Memory B cell (primary cell): ENCODE results near the gene CAMSAP2.
A peak's percentile ranks its signal among the peaks of the same experiment; 100 is the strongest.

Experiments used
- ATAC-seq: fragments of 150-1000 bp; cut with Tn5 transposase; 2 replicates; pipeline ENCODE4 v1.10.0; 2021; ENCODE audit warnings: low read depth, mild to moderate bottlenecking, moderate library complexity
- DNase-seq, 2 donors: peaks; one replicate each; pipeline ENCODE4 v3.0.0; 2022; ENCODE audit warnings: low spot score in 2 of 2
- H3K27ac Mint-ChIP-seq: one replicate; pipeline ENCODE4 v1.8.0; 2022; ENCODE audit warnings: mild to moderate bottlenecking, moderate library complexity, mixed read lengths
- H3K27me3 Mint-ChIP-seq: one replicate; pipeline ENCODE4 v1.8.0; 2022; ENCODE audit warnings: mixed read lengths
- H3K36me3 Mint-ChIP-seq: one replicate; pipeline ENCODE4 v1.8.0; 2022; ENCODE audit warnings: mild to moderate bottlenecking, mixed read lengths
- H3K4me1 Mint-ChIP-seq: one replicate; pipeline ENCODE4 v1.8.0; 2022; ENCODE audit warnings: mixed read lengths
- H3K4me3 Mint-ChIP-seq: one replicate; pipeline ENCODE4 v1.8.0; 2022; ENCODE audit warnings: mild to moderate bottlenecking, moderate library complexity, mixed read lengths
- H3K9me3 Mint-ChIP-seq: one replicate; pipeline ENCODE4 v1.8.0; 2022; ENCODE audit warnings: mixed read lengths

CAMSAP2 gene

DNA sequence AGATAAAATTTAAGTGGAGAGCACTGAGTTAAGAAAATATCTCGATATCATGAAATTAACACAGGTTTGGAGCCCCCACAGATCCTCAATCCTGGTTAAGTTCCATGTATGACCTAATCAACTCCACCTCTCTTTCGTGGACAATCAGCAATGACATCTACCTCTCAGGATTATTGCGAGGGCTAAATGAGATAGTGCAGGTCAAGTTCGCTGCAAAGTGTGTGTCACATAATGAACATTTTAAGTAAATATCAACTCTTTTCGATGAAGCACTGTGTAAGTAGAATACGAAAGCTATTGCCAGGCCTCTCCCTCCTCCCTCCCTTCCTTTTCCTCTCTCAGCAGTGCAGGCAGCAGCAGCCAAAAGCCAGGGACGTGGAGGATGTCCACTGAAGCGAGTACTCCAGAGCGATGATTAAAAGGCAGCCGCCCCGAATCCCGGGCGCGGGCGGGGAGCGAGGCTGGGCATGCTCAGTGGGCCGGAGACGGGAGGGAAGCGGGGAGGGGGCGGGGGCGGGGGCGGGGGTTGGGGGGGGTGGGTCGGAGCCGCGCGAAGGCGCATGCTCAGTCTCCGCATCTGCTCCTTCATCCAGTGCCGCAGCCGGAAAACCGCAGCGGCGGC lies at the start of gene CAMSAP2:
Gene CAMSAP2, plus strand, starts transcription at position 567 of the 622 bp plus-strand sequence. CDS start 935 bp downstream, outside the sequence.
- DNase-seq, result peak; percentile 11 to 24
- peaks cover 2% of the 10 kb centered on the region for H3K27me3 Mint-ChIP-seq
- H3K4me3 Mint-ChIP-seq, result peak within 1 kb of the TSS; percentile 98
- H3K36me3 Mint-ChIP-seq, result peaks cover 2% of the 10 kb centered on the region
- peak; percentile 17 for ATAC-seq
- no peaks in the 10 kb centered on the region for H3K9me3 Mint-ChIP-seq
- peaks cover 17% of the 10 kb centered on the region for H3K4me1 Mint-ChIP-seq
- H3K27ac Mint-ChIP-seq, result peak within 1 kb of the TSS; percentile 86

DNA sequence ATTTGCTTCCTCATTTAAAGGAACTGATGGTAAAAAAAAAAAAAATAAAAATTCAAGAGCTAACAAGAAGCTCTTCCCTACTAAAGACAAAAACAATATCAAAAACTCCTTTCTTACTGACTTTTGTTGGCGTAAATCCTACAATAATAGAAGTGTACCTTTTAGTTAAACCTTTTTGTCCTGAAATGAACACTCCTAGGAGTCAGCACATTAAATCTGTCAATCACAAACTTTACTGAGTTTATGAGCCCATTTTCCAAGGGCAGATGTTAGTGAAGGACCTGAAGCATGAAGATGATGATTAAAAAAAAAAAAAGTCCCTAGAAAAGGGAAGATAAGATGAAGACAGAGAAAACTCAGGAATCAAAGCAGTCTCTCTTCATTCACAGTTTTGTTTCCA lies 46.4 kb upstream of the CAMSAP2 start:
- DNase-seq, result no peak
- ATAC-seq, result no peak
- no peaks in the 10 kb centered on the region for H3K9me3 Mint-ChIP-seq
- H3K4me3 Mint-ChIP-seq, result no peak overlapping the region
- no peaks in the 10 kb centered on the region for H3K4me1 Mint-ChIP-seq
- H3K27ac Mint-ChIP-seq, result no peak overlapping the region
- H3K36me3 Mint-ChIP-seq, result no peaks in the 10 kb centered on the region
- H3K27me3 Mint-ChIP-seq, result no peaks in the 10 kb centered on the region

DNA sequence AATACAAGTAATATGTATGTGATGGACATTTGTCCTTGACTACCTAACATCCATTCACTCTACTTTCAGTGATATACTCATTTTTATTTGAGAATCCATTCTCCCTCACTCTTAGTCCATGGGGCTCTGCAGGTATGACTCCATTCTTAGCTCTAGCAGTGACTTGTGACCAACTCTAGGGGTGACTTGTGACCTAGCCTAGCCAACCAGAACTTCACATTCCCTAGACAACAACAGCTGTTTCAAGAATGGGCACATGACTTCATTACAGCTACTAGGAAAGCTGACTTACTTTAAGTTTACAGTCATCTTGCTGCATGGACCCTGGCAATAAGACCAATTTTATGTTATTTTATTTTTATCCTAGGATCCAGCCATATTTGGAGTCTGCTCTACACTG lies 45.4 kb upstream of the CAMSAP2 start:
- no peak for DNase-seq
- peak; percentile 49 for ATAC-seq
- no peaks in the 10 kb centered on the region for H3K36me3 Mint-ChIP-seq
- no peak overlapping the region for H3K27ac Mint-ChIP-seq
- no peak overlapping the region for H3K4me3 Mint-ChIP-seq
- H3K4me1 Mint-ChIP-seq, result no peaks in the 10 kb centered on the region
- no peaks in the 10 kb centered on the region for H3K9me3 Mint-ChIP-seq
- no peaks in the 10 kb centered on the region for H3K27me3 Mint-ChIP-seq

GRCh38 chr1:200694738-200695137 lies 44.0 kb upstream of the CAMSAP2 start:
- Mint-ChIP-seq H3K27ac (no peak overlapping the region), H3K27me3 (no peaks in the 10 kb centered on the region), H3K4me3 (no peak overlapping the region), H3K4me1 (no peaks in the 10 kb centered on the region), H3K36me3 (no peaks in the 10 kb centered on the region), H3K9me3 (no peaks in the 10 kb centered on the region)
- DNase-seq (no peak), ATAC-seq (no peak)

- DNase-seq (no peak), ATAC-seq (no peak)
- H3K4me3 Mint-ChIP-seq, result no peak overlapping the region
- H3K27me3 Mint-ChIP-seq, result peaks cover 3% of the 10 kb centered on the region
- H3K4me1 Mint-ChIP-seq, result no peaks in the 10 kb centered on the region
- H3K9me3 Mint-ChIP-seq, result no peaks in the 10 kb centered on the region
- no peak overlapping the region for H3K27ac Mint-ChIP-seq
- H3K36me3 Mint-ChIP-seq, result no peaks in the 10 kb centered on the region
Measured at GRCh38 chr1:200699871-200700270, 38.8 kb upstream of the CAMSAP2 start.

DNA sequence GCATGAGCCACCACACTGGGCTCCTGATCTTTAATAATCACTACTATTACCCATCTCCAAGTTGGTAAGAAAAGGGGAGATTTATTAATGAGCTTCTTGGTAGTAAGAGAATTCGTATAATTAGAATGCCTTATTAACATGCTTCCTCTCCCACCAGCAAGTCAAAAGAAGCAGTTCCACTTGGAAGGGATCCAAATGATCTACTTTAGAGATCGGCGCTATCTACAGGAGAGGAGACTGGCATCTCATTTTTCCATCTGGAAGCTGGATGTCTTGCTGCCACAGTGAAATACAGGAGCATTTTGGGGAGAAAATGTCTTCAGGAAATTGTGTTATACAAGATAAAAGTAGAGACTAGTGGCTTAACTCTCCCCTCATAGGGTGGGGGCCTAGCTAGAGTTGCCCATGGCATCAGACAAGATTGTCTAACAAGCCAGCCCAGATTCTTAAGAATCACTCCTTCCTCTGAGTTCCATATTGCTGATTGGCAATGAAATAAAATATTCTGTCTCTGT lies 33.6 kb upstream of the CAMSAP2 start:
- Mint-ChIP-seq H3K4me3 (no peak overlapping the region), H3K27me3 (peaks cover 3% of the 10 kb centered on the region), H3K4me1 (no peaks in the 10 kb centered on the region), H3K9me3 (no peaks in the 10 kb centered on the region), H3K27ac (no peak overlapping the region), H3K36me3 (no peaks in the 10 kb centered on the region)
- no peak for ATAC-seq
- DNase-seq, result no peak

- Mint-ChIP-seq H3K27me3 (peaks cover 3% of the 10 kb centered on the region), H3K36me3 (no peaks in the 10 kb centered on the region), H3K4me3 (no peak overlapping the region), H3K9me3 (no peaks in the 10 kb centered on the region), H3K27ac (no peak overlapping the region), H3K4me1 (no peaks in the 10 kb centered on the region)
- ATAC-seq, result no peak
- no peak for DNase-seq
Measured at GRCh38 chr1:200706111-200706814, 32.4 kb upstream of the CAMSAP2 start.

GRCh38 chr1:200707116-200707515 lies 31.6 kb upstream of the CAMSAP2 start:
- Mint-ChIP-seq H3K27ac (no peak overlapping the region), H3K27me3 (peaks cover 1% of the 10 kb centered on the region), H3K36me3 (no peaks in the 10 kb centered on the region), H3K4me3 (no peak overlapping the region), H3K9me3 (no peaks in the 10 kb centered on the region), H3K4me1 (no peaks in the 10 kb centered on the region)
- ATAC-seq, result no peak
- no peak for DNase-seq

DNA sequence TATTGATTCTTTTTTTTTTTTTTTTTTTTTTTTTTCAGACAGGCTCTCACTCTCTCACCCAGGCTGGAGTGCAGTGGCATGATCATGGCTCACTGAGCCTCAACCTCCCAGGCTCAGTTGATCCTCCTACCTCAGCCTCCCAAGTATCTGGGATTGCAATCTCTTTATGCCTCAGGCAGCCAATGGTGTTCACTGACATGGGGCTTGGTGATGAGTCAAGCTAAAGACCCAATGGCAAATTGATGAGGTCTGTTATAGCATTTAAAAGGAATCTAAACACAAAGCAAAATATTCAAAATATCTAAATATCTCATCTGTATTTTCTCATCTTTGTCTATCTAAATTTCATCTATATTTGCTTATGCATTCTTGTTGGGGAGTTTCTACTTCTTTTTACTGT lies 30.5 kb upstream of the CAMSAP2 start:
- no peak overlapping the region for H3K4me3 Mint-ChIP-seq
- H3K36me3 Mint-ChIP-seq, result no peaks in the 10 kb centered on the region
- no peaks in the 10 kb centered on the region for H3K9me3 Mint-ChIP-seq
- no peaks in the 10 kb centered on the region for H3K27me3 Mint-ChIP-seq
- ATAC-seq (no peak), DNase-seq (no peak)
- H3K27ac Mint-ChIP-seq, result no peak overlapping the region
- no peaks in the 10 kb centered on the region for H3K4me1 Mint-ChIP-seq

GRCh38 chr1:200708769-200709168 lies 29.9 kb upstream of the CAMSAP2 start:
- ATAC-seq (no peak), DNase-seq (no peak)
- Mint-ChIP-seq H3K27ac (no peak overlapping the region), H3K27me3 (no peaks in the 10 kb centered on the region), H3K4me3 (no peak overlapping the region), H3K36me3 (no peaks in the 10 kb centered on the region), H3K4me1 (no peaks in the 10 kb centered on the region), H3K9me3 (no peaks in the 10 kb centered on the region)

- Mint-ChIP-seq H3K4me1 (no peaks in the 10 kb centered on the region), H3K27me3 (no peaks in the 10 kb centered on the region), H3K36me3 (no peaks in the 10 kb centered on the region), H3K4me3 (no peak overlapping the region), H3K27ac (no peak overlapping the region), H3K9me3 (no peaks in the 10 kb centered on the region)
- DNase-seq (no peak), ATAC-seq (no peak)
Measured at GRCh38 chr1:200710166-200710565, 28.5 kb upstream of the CAMSAP2 start.

- Mint-ChIP-seq H3K9me3 (peaks cover 1% of the 10 kb centered on the region), H3K27me3 (peaks cover 7% of the 10 kb centered on the region), H3K36me3 (no peaks in the 10 kb centered on the region), H3K4me3 (no peak overlapping the region), H3K27ac (no peak overlapping the region), H3K4me1 (no peaks in the 10 kb centered on the region)
- ATAC-seq (no peak), DNase-seq (no peak)
Measured at GRCh38 chr1:200714504-200715187, 24.0 kb upstream of the CAMSAP2 start.

GRCh38 chr1:200720199-200720598 lies 18.5 kb upstream of the CAMSAP2 start:
- H3K27me3 Mint-ChIP-seq, result peaks cover 9% of the 10 kb centered on the region
- peaks cover 1% of the 10 kb centered on the region for H3K9me3 Mint-ChIP-seq
- DNase-seq (no peak), ATAC-seq (no peak)
- H3K4me3 Mint-ChIP-seq, result no peak overlapping the region
- H3K27ac Mint-ChIP-seq, result no peak overlapping the region
- no peaks in the 10 kb centered on the region for H3K36me3 Mint-ChIP-seq
- no peaks in the 10 kb centered on the region for H3K4me1 Mint-ChIP-seq

DNA sequence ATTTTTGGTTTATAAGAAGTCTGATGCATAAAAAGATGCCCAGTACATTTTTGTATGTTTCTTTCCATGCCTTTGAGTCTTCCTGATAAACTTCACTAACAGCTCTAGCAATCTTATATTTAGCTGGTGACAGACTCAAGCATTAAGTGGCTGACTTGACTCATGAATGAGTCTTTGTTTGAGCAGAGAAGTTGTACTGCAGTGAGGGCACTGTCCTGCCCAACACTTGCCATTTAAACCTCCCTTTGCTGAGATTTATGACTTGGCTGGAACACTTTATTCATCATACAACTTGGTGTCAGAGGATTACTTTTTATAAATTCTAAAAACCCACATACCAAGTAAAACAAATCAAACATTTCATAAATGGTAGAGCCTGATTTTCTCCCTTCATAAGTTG lies 14.6 kb upstream of the CAMSAP2 start:
- Mint-ChIP-seq H3K27me3 (peaks cover 4% of the 10 kb centered on the region), H3K27ac (no peak overlapping the region), H3K4me1 (no peaks in the 10 kb centered on the region), H3K9me3 (no peaks in the 10 kb centered on the region), H3K4me3 (no peak overlapping the region), H3K36me3 (no peaks in the 10 kb centered on the region)
- no peak for ATAC-seq
- DNase-seq, result no peak
